NCI-H187 (cell line): ENCODE measurements around the gene GAS2L1.
A peak's percentile ranks its signal among the peaks of the same experiment; 100 is the strongest.

ENCODE experiments used
- DNase-seq, 2 experiments: peaks; one replicate each; lab custom pipeline; 2025; lab: John Stamatoyannopoulos, UW

Gene GAS2L1

DNA sequence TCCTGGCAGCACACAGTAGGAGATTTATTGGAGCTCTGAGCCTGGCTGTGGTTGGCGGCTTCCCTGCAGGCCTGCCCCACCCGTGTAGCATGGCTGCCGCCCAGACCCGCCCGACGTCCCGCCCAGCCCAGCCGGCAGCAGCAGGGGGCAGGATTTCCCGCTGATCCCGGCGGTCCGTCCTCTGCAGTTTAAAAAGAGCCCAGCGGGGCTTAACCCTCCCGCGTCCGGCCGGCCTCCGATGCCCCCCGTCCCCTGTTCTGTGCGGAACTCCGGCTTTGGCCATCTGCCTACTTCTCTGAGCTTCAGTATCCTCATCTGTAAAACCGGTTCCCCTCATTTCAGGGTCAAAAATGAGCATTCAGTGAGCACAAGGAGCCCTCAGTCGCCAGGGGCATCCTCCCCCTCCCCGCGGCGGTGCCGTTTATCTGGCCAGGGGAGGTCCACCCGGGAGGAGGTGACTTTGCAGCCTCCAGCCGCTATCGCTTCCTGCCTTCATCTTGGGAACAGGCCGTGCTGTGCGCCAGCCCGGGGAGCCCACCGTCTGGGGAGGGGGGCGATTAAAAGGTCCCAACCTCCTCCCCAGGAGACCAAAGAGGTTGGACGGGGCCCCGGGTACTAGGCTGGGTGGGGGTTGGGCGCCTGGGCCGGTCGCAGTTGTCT lies at the start of gene GAS2L1:
Gene GAS2L1 (plus strand): TSS at position 476 of the 660 bp plus-strand sequence. CDS start 1,456 bp downstream, outside the sequence.
- DNase-seq: peak; percentile 26 to 35

DNA sequence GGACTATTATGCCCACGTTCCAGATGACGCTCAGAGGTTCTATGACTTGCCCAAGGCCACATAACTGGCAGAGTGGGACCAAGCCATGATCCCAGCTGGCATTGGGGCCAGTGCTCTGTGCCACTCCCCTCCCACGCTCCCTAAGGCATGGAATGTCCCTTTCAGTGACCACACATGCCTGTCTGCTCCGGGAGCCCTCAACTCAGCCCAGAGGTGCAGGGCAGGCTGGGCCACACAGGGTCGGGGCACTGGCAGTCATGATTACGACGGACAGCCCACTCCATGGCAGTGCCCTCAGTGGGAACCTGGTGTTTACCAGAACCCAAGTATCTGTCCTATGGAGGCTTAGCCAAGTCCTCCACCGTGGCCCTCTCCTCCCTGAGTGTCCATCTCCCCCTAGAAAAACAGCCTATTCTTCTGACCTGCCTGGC lies 48.7 kb upstream of the GAS2L1 start:
- no peak for DNase-seq

GRCh38 chr22:29258407-29259252 lies 47.8 kb upstream of the GAS2L1 start:
- DNase-seq: no peak

GRCh38 chr22:29259253-29259899 lies 47.1 kb upstream of the GAS2L1 start:
- no peak for DNase-seq

DNA sequence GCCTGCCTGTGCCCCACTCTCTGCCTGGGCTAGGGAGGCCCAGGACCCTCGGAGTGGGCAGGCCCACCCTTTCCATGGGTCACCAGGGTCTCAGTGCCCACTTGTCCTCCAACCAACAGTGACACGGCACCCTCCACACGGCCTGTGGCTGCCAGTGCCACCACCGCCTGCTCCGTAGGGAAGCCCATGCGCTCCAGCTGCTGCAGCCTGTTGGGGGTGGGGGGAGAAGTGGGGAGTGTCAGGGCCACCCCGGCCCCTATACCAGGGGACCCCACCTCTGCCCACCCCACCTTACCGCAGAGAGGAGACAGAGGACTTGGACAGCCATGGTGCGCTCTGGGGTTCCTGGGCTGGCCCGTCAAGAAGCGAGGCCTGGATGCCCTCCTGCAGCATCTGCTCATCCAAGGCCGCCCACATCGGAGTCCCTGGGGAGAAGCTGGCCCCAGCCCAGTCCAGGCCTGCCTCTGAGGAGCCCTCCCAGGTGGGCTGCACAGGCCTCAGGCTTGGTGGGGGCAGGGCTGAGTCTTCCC lies 46.4 kb upstream of the GAS2L1 start:
- DNase-seq: no peak

- DNase-seq: no peak
These were observed 45.7 kb upstream of the GAS2L1 start for GRCh38 chr22:29260601-29261315.

DNA sequence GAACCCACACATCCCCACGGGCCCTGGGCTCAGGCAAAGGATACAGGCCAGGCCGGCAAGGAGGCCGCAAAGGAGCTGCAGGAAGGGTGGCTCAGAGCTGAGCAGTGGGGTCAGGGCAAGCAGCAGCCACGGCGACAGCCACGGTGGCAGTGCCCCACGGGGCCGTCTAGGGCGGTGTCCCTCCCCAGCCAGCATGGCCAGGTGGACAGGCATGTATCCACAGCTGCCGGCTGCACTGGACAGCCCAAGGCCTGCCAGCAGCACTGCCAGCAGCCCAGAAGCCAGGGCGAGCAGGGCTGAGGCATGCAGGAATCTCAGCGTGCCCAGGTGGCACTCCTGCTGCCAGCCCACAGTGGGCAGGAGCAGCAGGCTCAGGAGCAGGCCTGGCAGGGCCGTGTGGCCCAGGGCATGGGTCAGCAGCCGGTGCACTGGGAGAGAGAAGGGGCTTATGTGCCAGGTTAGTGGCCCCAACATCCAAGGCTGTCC lies 42.6 kb upstream of the GAS2L1 start:
- no peak for DNase-seq

- no peak for DNase-seq
These were observed 41.1 kb upstream of the GAS2L1 start for GRCh38 chr22:29265305-29265704.

DNA sequence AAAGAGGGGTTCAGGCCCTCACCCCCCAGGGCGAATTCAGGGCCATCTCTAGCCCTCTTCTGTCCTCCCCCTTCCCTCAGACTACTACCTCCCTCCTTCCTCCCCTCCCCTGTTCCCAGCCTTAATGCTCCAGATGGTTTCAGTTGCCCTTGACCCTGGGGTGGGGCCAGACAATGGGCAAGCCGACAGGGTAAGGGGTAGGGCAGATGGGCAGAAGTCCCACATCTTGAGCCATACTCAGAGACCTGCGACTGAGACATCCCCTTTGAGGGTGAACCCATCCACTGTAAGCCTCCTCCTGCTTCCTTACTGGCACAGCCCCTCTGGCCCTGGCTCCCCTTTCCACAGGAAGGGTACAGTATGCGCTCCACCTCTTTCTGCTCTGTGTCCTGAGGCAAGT lies 40.5 kb upstream of the GAS2L1 start:
- no peak for DNase-seq

GRCh38 chr22:29266564-29267461 lies 39.6 kb upstream of the GAS2L1 start:
- DNase-seq: no peak

GRCh38 chr22:29267462-29267857 lies 39.0 kb upstream of the GAS2L1 start:
- no peak for DNase-seq

DNA sequence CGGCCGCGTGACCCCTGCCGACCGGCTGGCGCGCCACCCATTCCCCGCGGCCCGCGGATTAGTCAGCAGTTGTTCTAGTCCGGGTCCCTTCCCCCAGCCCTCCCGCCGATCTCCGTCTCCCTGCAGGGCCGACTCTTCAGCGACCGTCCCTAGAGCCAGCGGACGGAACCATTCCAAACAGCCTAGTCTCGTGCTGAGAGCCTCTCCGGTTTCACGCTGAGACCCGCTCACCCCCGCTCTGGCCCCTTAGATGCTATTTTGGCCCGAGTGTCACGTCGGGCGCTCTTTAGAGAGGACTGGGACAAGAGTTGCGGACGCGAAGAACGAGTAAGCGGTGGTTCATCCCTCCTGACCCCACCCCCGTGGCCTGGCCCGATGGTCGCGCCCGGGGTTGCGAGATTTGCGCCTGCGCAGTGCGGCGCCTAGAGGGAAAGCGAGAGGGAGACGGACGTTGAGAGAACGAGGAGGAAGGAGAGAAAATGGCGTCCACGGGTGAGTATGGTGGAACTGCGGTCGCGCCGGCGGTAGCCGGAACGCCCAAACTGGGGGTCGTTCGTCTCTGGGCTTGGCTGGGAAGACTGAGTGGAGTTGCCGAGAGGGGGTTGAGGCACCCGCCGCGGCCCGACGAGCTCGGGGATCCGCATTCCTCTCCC lies 38.5 kb upstream of the GAS2L1 start, which contains the start of the genes EWSR1 and RHBDD3:
Gene EWSR1 (plus strand): TSS at position 411 of the 653 bp plus-strand sequence. CDS start 69 bp downstream, at position 480.
Gene RHBDD3 (minus strand): TSS at position 124 of the 653 bp plus-strand sequence. CDS start 2,355 bp downstream, outside the sequence.
- DNase-seq: peak; percentile 58 to 66

DNA sequence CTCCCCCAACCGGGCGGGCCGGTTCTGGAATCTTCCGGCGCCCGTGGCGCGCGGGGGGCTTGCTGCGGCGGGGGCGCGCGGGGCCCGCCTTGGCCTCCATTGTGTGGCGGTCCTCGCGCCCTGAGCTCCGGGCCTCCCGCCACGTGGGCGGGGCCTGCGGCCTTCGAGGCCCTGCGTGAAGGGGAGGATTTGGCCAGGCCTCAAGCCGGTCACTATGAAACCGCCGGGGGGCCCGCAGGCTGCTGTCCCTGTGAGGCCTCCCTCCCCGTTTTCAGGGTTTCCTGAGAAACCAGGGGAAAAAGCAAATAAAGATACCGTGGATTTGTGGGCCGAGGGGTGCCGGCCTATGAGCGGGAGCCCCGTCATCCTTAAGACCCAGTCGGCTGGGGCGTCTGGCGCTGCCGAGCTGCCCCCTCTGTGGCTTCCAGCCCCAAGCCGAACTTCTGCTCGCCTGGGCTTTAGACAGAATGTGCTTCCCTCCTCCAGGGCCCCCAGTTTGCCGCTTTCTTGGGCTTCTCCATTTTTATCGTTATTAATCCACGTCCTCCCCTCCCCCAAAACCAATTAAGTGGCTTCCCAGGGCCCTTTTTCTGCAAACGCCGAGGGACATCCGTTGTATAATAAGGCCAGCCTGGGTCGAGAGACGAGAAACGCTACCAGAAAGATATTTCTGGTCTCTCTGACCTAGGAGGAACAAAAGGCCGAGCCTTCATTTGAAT lies 37.8 kb upstream of the GAS2L1 start:
- no peak for DNase-seq

DNA sequence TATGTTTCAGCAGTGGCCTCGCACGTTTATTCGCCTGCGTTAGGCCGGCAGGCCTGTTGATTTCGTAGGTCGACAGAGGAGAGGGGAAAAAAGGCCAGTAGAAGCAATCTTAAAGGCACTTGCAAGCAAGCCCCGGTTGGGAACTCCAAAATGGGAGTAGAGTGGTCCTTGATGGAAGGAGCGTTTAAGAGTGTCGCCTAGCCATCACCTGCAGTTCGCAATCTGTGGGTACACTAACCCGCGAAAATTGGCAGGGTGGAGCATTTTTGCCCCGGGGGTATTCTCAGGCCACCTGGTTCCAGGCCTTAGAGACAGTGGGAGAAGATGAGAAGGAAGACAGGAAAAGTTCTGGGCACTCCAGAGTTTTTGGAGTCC lies 37.2 kb upstream of the GAS2L1 start:
- DNase-seq: no peak

DNA sequence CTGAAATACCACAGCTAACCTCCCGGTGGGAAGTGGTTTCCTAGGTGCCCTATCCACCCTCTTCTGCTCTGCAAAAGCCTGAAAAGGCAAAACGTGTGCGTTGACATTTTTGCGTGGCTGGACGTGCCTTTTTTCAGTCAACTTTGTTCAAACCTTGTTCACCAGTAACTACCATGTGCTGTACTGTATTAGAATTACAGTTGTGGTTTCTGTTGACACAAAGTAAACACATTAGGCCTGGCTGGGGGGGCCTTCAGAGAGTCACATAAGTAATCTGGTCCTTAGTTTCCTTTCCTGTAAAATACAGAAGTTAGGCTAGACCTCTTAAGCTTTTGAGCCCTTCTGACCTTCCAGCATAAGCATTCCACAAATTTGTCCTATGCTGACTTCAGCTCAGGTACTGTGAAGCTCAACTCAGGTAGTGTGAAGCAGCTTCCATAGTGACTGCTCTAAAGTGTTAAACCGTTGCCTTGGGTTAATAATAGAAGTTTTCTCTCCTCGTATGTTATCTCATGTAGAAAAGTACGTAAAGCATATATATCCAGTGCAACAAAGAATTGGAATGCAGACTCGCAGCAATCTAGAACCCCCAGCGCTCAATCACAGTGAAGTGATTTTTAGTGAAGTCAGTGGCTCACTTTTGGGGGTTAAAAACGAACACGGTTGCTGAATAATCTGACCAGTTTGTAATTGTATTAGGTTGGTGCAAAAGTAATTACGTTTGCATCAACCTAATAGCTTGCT lies 36.5 kb upstream of the GAS2L1 start:
- no peak for DNase-seq

- DNase-seq: no peak
These were observed 35.8 kb upstream of the GAS2L1 start for GRCh38 chr22:29270475-29271271.

- DNase-seq: no peak
These were observed 33.8 kb upstream of the GAS2L1 start for GRCh38 chr22:29272624-29273023.

- DNase-seq: no peak
These were observed 31.3 kb upstream of the GAS2L1 start for GRCh38 chr22:29275167-29275566.
